H1 (cell line): Measurements from ENCODE around the gene C12orf43. TPM values are rescaled to one million over a fixed set of nuclear protein-coding genes. Genes with fewer than 3 reads are reported as not detected.

Source experiments
- CTCF ChIA-PET: fragments of 300-600 bp; sonication (Branson Sonifier 250); formaldehyde crosslinking; loops from one replicate; lab custom pipeline; 2021; ENCODE audit not compliant: partially characterized antibody; lab: Charles Lee
- POLR2A ChIA-PET: fragments of 300-600 bp; sonication (Branson Sonifier 250); formaldehyde crosslinking; loops from one replicate; lab custom pipeline; 2021; ENCODE audit warnings: inconsistent platforms; ENCODE audit not compliant: partially characterized antibody; lab: Charles Lee
- DNase-seq, 2 experiments: peaks; one replicate each; pipeline versions ENCODE4 v3.0.0 to v3.0.0-alpha.2; 2010 to 2022; ENCODE audit warnings: low spot score in 2 of 2, low read depth in 1 of 2, mixed read lengths in 1 of 2
- FAIRE-seq: peaks from 2 replicates; lab custom pipeline; 2011; peaks lifted over from hg19 to GRCh38; lab: Jason Lieb, UNC
- H2AFZ ChIP-seq: 2 replicates; pipeline ENCODE4 v1.8.1; 2012; ENCODE audit warnings: low read length, inconsistent platforms
- H2AK5ac ChIP-seq: 2 replicates; pipeline ENCODE4 v1.6.1; 2013; ENCODE audit warnings: low read depth, low read length
- H2BK120ac ChIP-seq: replicated peaks from 2 replicates; pipeline ENCODE3; 2013; ENCODE audit warnings: low read depth, low read length, inconsistent platforms
- H2BK12ac ChIP-seq: 2 replicates; pipeline ENCODE4 v1.6.1; 2013; ENCODE audit warnings: low read depth, low read length
- H2BK15ac ChIP-seq: 2 replicates; pipeline ENCODE4 v1.6.1; 2013; ENCODE audit warnings: low read length
- H2BK20ac ChIP-seq: 2 replicates; pipeline ENCODE4 v1.6.1; 2013; ENCODE audit warnings: low read length
- H2BK5ac ChIP-seq: 2 replicates; pipeline ENCODE4 v1.6.1; 2013; ENCODE audit warnings: low read depth, low read length
- H3K14ac ChIP-seq: 2 replicates; pipeline ENCODE4 v1.6.1; 2013; ENCODE audit warnings: inconsistent platforms; ENCODE audit not compliant: insufficient read length
- H3K18ac ChIP-seq: 2 replicates; pipeline ENCODE4 v1.6.1; 2013; ENCODE audit warnings: low read length; ENCODE audit errors: extremely low read depth
- H3K23ac ChIP-seq: 2 replicates; pipeline ENCODE4 v1.6.1; 2013; ENCODE audit warnings: inconsistent platforms; ENCODE audit not compliant: insufficient read length
- H3K23me2 ChIP-seq: 2 replicates; pipeline ENCODE4 v1.6.1; 2013; ENCODE audit warnings: low read depth, low read length
- H3K27ac ChIP-seq: 2 replicates; pipeline ENCODE4 v1.6.1; 2011; ENCODE audit warnings: low read depth, low read length, inconsistent platforms
- H3K27me3 ChIP-seq, 4 experiments: replicated peaks in 1 of 4; 1 replicate in 1 of 4; 2 replicates in 3 of 4; pipeline versions ENCODE4 v1.6.1 to v1.8.1; 2011 to 2013; ENCODE audit warnings: low read length in 3 of 4, mild to moderate bottlenecking in 3 of 4, inconsistent platforms in 2 of 4, mixed read lengths in 2 of 4, moderate library complexity in 1 of 4; ENCODE audit not compliant: control insufficient read depth in 3 of 4, insufficient read depth in 3 of 4; ENCODE audit errors: extremely low read depth in 1 of 4
- H3K36me3 ChIP-seq, 4 experiments: 2 replicates each; pipeline versions ENCODE4 v1.6.1 to v1.8.1; 2011 to 2013; ENCODE audit warnings: mild to moderate bottlenecking in 4 of 4, low read length in 3 of 4, moderate library complexity in 2 of 4, control low read depth in 1 of 4, inconsistent platforms in 1 of 4; ENCODE audit not compliant: insufficient read depth in 4 of 4, control insufficient read depth in 2 of 4
- H3K4ac ChIP-seq: replicated peaks from 2 replicates; pipeline ENCODE3; 2013; ENCODE audit warnings: low read length, low read depth, mixed read lengths, inconsistent platforms; ENCODE audit not compliant: insufficient read length
- H3K4me1 ChIP-seq, 4 experiments: replicated peaks in 1 of 4; 1 replicate in 1 of 4; 2 replicates in 3 of 4; pipeline versions ENCODE4 v1.6.1 to v1.8.1; 2011 to 2013; ENCODE audit warnings: low read length in 3 of 4, inconsistent platforms in 2 of 4, mixed read lengths in 1 of 4; ENCODE audit not compliant: insufficient read depth in 4 of 4, control insufficient read depth in 3 of 4
- H3K4me2 ChIP-seq, 2 experiments: 2 replicates each; pipeline versions ENCODE4 v1.6.1 to v1.8.1; 2011 to 2013; ENCODE audit warnings: low read depth in 2 of 2, low read length in 2 of 2, control low read depth in 1 of 2, inconsistent platforms in 1 of 2, mild to moderate bottlenecking in 1 of 2; ENCODE audit not compliant: insufficient read depth in 1 of 2
- H3K4me3 ChIP-seq, 4 experiments: fragments of 200-600, 300-600 bp in 1 of 4; sonication (generic), shearing (Covaris generic), sonication (Bioruptor Twin) in 1 of 4; 2 replicates each; pipeline versions ENCODE4 v1.5.1 to v1.8.1; 2011 to 2016; ENCODE audit warnings: low read length in 4 of 4, low read depth in 3 of 4, control low read depth in 2 of 4, inconsistent platforms in 2 of 4, mild to moderate bottlenecking in 2 of 4, mixed read lengths in 1 of 4, moderate library complexity in 1 of 4; ENCODE audit not compliant: insufficient read depth in 2 of 4; ENCODE audit errors: extremely low read depth in 1 of 4
- H3K56ac ChIP-seq: replicated peaks from 2 replicates; pipeline ENCODE3; 2013; ENCODE audit warnings: low read depth, mild to moderate bottlenecking, mixed read lengths, low read length, inconsistent platforms; ENCODE audit not compliant: insufficient read length
- H3K79me1 ChIP-seq: 2 replicates; pipeline ENCODE4 v1.6.1; 2013; ENCODE audit warnings: low read depth, low read length, control low read depth
- H3K79me2 ChIP-seq, 2 experiments: 2 replicates each; pipeline versions ENCODE4 v1.6.1 to v1.8.1; 2012 to 2013; ENCODE audit warnings: low read length in 2 of 2, mild to moderate bottlenecking in 2 of 2, inconsistent platforms in 1 of 2; ENCODE audit not compliant: insufficient read depth in 2 of 2, control insufficient read depth in 1 of 2
- H3K9ac ChIP-seq, 4 experiments: replicated peaks in 1 of 4; 1 replicate in 1 of 4; 2 replicates in 3 of 4; pipeline versions ENCODE4 v1.6.1 to v1.8.1; 2011 to 2013; ENCODE audit warnings: low read depth in 3 of 4, low read length in 3 of 4, control low read depth in 2 of 4, mild to moderate bottlenecking in 2 of 4, moderate library complexity in 2 of 4, inconsistent platforms in 1 of 4; ENCODE audit errors: extremely low read depth in 1 of 4
- H3K9me3 ChIP-seq, 2 experiments: 2 replicates each; pipeline versions ENCODE4 v1.6.1 to v1.8.1; 2012 to 2013; ENCODE audit warnings: mild to moderate bottlenecking in 2 of 2, moderate library complexity in 2 of 2, control low read depth in 1 of 2, inconsistent platforms in 1 of 2, low read depth in 1 of 2, low read length in 1 of 2, mixed read lengths in 1 of 2; ENCODE audit not compliant: insufficient read depth in 2 of 2
- H4K20me1 ChIP-seq, 2 experiments: replicated peaks in 1 of 2; 2 replicates each; pipeline versions ENCODE3 to v1.8.1; 2011 to 2013; ENCODE audit warnings: inconsistent platforms in 2 of 2, low read length in 2 of 2, mild to moderate bottlenecking in 1 of 2; ENCODE audit not compliant: insufficient read depth in 2 of 2, control insufficient read depth in 1 of 2
- H4K5ac ChIP-seq: 2 replicates; pipeline ENCODE4 v1.6.1; 2013; ENCODE audit warnings: low read length, low read depth, mixed read lengths, inconsistent platforms; ENCODE audit not compliant: insufficient read length
- H4K8ac ChIP-seq: 2 replicates; pipeline ENCODE4 v1.8.0; 2013; ENCODE audit warnings: mild to moderate bottlenecking, moderate library complexity, low read length, inconsistent platforms; ENCODE audit not compliant: insufficient read depth; ENCODE audit errors: extremely low read depth
- H4K91ac ChIP-seq: replicated peaks from 2 replicates; pipeline ENCODE3; 2013; ENCODE audit warnings: low read length, mixed read lengths, inconsistent platforms; ENCODE audit not compliant: insufficient read length
- ASH2L ChIP-seq: fragments of 200-600, 300-600 bp; sonication (generic); IDR thresholded peaks from one replicate; pipeline ENCODE4 v1.7.1; 2017; ENCODE audit warnings: low read length
- ATF3 ChIP-seq: IDR thresholded peaks from 2 replicates; pipeline ENCODE4 v1.6.1; 2011; ENCODE audit warnings: low read depth, mild to moderate bottlenecking, low read length; ENCODE audit not compliant: insufficient read depth
- KDM4A ChIP-seq: IDR thresholded peaks from one replicate; pipeline ENCODE4 v1.7.1; 2012; ENCODE audit warnings: low read depth, mild to moderate bottlenecking, moderate library complexity, low read length, inconsistent platforms; ENCODE audit not compliant: severe bottlenecking
- KDM5A ChIP-seq: fragments of 200-600 bp; IDR thresholded peaks from 2 replicates; pipeline ENCODE4 v1.7.1; 2012; ENCODE audit warnings: mild to moderate bottlenecking, low read length, inconsistent platforms, mixed read lengths
- NANOG ChIP-seq: IDR thresholded peaks from 2 replicates; pipeline ENCODE4 v1.6.1; 2011; ENCODE audit warnings: low read length, low read depth, mild to moderate bottlenecking, inconsistent platforms; ENCODE audit not compliant: insufficient read depth, poor library complexity, severe bottlenecking
- POLR2A ChIP-seq, 2 experiments: IDR thresholded peaks; 1 replicate in 1 of 2; 2 replicates in 1 of 2; pipeline ENCODE4 v1.6.1; 2011; ENCODE audit warnings: low read depth in 2 of 2, low read length in 2 of 2, mild to moderate bottlenecking in 2 of 2; ENCODE audit errors: control extremely low read depth in 1 of 2
- RFX5 ChIP-seq: IDR thresholded peaks from 2 replicates; pipeline ENCODE4 v1.6.1; 2011; ENCODE audit warnings: low read depth, low read length, improper control_type of control experiment, borderline replicate concordance
- RXRA ChIP-seq: IDR thresholded peaks from 2 replicates; pipeline ENCODE4 v1.6.1; 2011; ENCODE audit warnings: low read depth, mild to moderate bottlenecking, low read length, moderate library complexity; ENCODE audit not compliant: insufficient read depth
- SIN3A ChIP-seq, 2 experiments: IDR thresholded peaks in 1 of 2; conservative IDR thresholded peaks in 1 of 2; 2 replicates each; pipeline ENCODE4 v1.6.1; 2011 to 2012; ENCODE audit warnings: low read length in 2 of 2, improper control_type of control experiment in 1 of 2, low read depth in 1 of 2, mild to moderate bottlenecking in 1 of 2
- SIX5 ChIP-seq: IDR thresholded peaks from 2 replicates; pipeline ENCODE4 v1.6.1; 2011; ENCODE audit warnings: mild to moderate bottlenecking, low read depth, low read length
- SP4 ChIP-seq: IDR thresholded peaks from 2 replicates; pipeline ENCODE4 v1.6.1; 2012; ENCODE audit warnings: low read length, inconsistent platforms
- TAF7 ChIP-seq: optimal IDR thresholded peaks from 2 replicates; pipeline ENCODE3; 2011; ENCODE audit warnings: low read depth, mild to moderate bottlenecking, inconsistent platforms, low read length, moderate library complexity, borderline replicate concordance
- TBP ChIP-seq: IDR thresholded peaks from 2 replicates; pipeline ENCODE4 v1.6.1; 2011; ENCODE audit warnings: low read depth, low read length, improper control_type of control experiment
- TCF12 ChIP-seq: IDR thresholded peaks from 2 replicates; pipeline ENCODE4 v1.6.1; 2011; ENCODE audit warnings: low read depth, mild to moderate bottlenecking, low read length
- WGBS, 2 experiments: shearing (Covaris generic) in 1 of 2; methylation state at CpG; one replicate each; pipeline versions ENCODE4 v1.1.6 to v1.1.7; 2013 to 2015; ENCODE audit warnings: low lambda C conversion rate in 2 of 2, mixed read lengths in 2 of 2, inconsistent platforms in 1 of 2, low coverage in 1 of 2, missing lambda C conversion rate in 1 of 2; ENCODE audit not compliant: insufficient replicate concordance in 2 of 2, insufficient coverage in 1 of 2, insufficient read length in 1 of 2; ENCODE audit errors: extremely low coverage in 1 of 2, missing lambda C conversion rate in 1 of 2; 5-methylcytosine and 5-hydroxymethylcytosine counted together
- polyA plus RNA-seq, 7 experiments: library from polyadenylated mRNA; depleted of rRNA in 3 of 7; stranded (reverse) in 5 of 7; unstranded in 2 of 7; fragments of >200 nt in 5 of 7; fragments of 200-250 nt in 2 of 7; gene quantifications; 1 replicate in 5 of 7; 2 replicates in 1 of 7; 4 replicates in 1 of 7; pipeline versions ENCODE4 v1.2.1 to v1.2.3, GENCODE V29; 2011 to 2013; ENCODE audit warnings: missing spikeins in 2 of 7, mixed read lengths in 2 of 7
- total RNA-seq: library from RNA; stranded (reverse); fragmentation: NEBNext Ultra II Directional; extraction: Animal tissue kit (Norgen Biotek cat#: 25700); gene quantifications from 2 replicates; pipeline ENCODE4 v1.2.1, GENCODE V29; 2021

C12orf43 gene
- total and polyA plus RNA-seq, 2 of the 8 experiments (the other 6 are each of a cell fraction or from before 2014, with no cell fraction given), result 9.2 to 22.3 TPM

GRCh38 chr12:121065345-121065744, 49.1 kb upstream of the C12orf43 start:
- H3K27me3 ChIP-seq, result no peaks in the 10 kb centered on the region
- no peaks in the 10 kb centered on the region for H3K79me1 ChIP-seq
- H2BK20ac ChIP-seq, result no peak overlapping the region
- H4K5ac ChIP-seq, result no peak overlapping the region
- H3K4me2 ChIP-seq, result no peak overlapping the region
- FAIRE-seq (no peak), DNase-seq (no peak)
- H3K4me1 ChIP-seq, result peaks cover 0 to 1% (median 0%) of the 10 kb centered on the region in 4 experiments; a peak in 1 of 7 replicates
- H3K36me3 ChIP-seq, result no peaks in the 10 kb centered on the region
- no peak overlapping the region for H2BK15ac ChIP-seq
- no peaks in the 10 kb centered on the region for H3K23me2 ChIP-seq
- H4K20me1 ChIP-seq, result no peaks in the 10 kb centered on the region
- ChIA-PET CTCF (interaction anchor here (0.7 to 0.9 kb wide), 3 partner anchors 10 to 1171 kb away, joined by 3 to 4 read pairs (median 3); no protein-coding TSS in a partner anchor), POLR2A (no interaction called here)
- H4K8ac ChIP-seq, result no peak overlapping the region
- H2BK5ac ChIP-seq, result no peak overlapping the region
- H3K9me3 ChIP-seq, result no peaks in the 10 kb centered on the region
- no peak overlapping the region for H3K4me3 ChIP-seq
- no peak overlapping the region for H2BK12ac ChIP-seq
- H2AFZ ChIP-seq, result no peak overlapping the region
- no peak overlapping the region for H3K14ac ChIP-seq
- no peak overlapping the region for H3K18ac ChIP-seq
- no peak overlapping the region for H2BK120ac ChIP-seq
- H3K56ac ChIP-seq, result no peak overlapping the region
- H2AK5ac ChIP-seq, result no peak overlapping the region
- H3K27ac ChIP-seq, result no peak overlapping the region
- no peak overlapping the region for H3K23ac ChIP-seq
- no peak overlapping the region for H3K4ac ChIP-seq
- no peaks in the 10 kb centered on the region for H3K79me2 ChIP-seq
- WGBS, 2 experiments, result 88% methylated on average over 2 of the region's 2 CpGs; no CpG with 5 or more reads in 1 of the 2 experiments
- H3K9ac ChIP-seq, result no peak overlapping the region
- H4K91ac ChIP-seq, result no peak overlapping the region
- TF ChIP-seq RXRA, result no peak
- no peak for TF ChIP-seq KDM5A
- no peak for TF ChIP-seq SIN3A (conservative IDR thresholded peaks at IDR 0.05 in 1 of 2, IDR thresholded peaks at IDR 0.05 in 1 of 2; ENCODE audit: low read depth in 1 of 2, low read length in 2 of 2)
- TF ChIP-seq RFX5, result no peak
- no peak for TF ChIP-seq POLR2A (IDR thresholded peaks at IDR 0.05; ENCODE audit: control extremely low read depth in 1 of 2, low read depth in 2 of 2, low read length in 2 of 2)
- TF ChIP-seq SP4, result no peak
- TF ChIP-seq ATF3, result no peak
- TF ChIP-seq ASH2L, result no peak
- TF ChIP-seq TAF7, result no peak
- no peak for TF ChIP-seq TCF12
- no peak for TF ChIP-seq TBP
- no peak for TF ChIP-seq SIX5
- TF ChIP-seq KDM4A, result no peak
- no peak for TF ChIP-seq NANOG
